Sigmoid colon (tissue), 7 donors: ENCODE measurements around the gene GRM4. TPM values are rescaled to one million over a fixed set of nuclear protein-coding genes. Genes with fewer than 3 reads are reported as not detected.

Experiments
- DNase-seq: peaks from one replicate; pipeline ENCODE4 v3.0.0-alpha.2; 2019
- H3K27ac ChIP-seq, 4 donors: fragments of 200-600 bp; sonication (generic); one replicate each; pipeline ENCODE4 v1.5.1; 2016 to 2019; ENCODE audit warnings: mild to moderate bottlenecking in 1 of 4
- H3K27me3 ChIP-seq, 3 donors: fragments of 200-600 bp; sonication (generic); one replicate each; pipeline ENCODE4 v1.5.1; 2019; ENCODE audit warnings: mild to moderate bottlenecking in 1 of 3
- H3K36me3 ChIP-seq, 4 donors: fragments of 200-600 bp; sonication (generic); one replicate each; pipeline ENCODE4 v1.5.1; 2016 to 2019
- H3K4me1 ChIP-seq, 4 donors: fragments of 200-600 bp; sonication (generic); one replicate each; pipeline ENCODE4 v1.5.1; 2017 to 2019
- H3K4me3 ChIP-seq, 4 donors: fragments of 200-600 bp; sonication (generic); one replicate each; pipeline ENCODE4 v1.5.1; 2017 to 2019; ENCODE audit warnings: mild to moderate bottlenecking in 2 of 4, moderate library complexity in 1 of 4
- H3K9me3 ChIP-seq, 4 donors: fragments of 200-600 bp in 3 of 4; sonication (generic) in 3 of 4; one replicate each; pipeline versions ENCODE4 v1.5.1 to v1.6.1; 2013 to 2019
- EP300 ChIP-seq, 4 donors: sonication (generic); formaldehyde crosslinking; IDR thresholded peaks; one replicate each; pipeline ENCODE4 v1.6.1; 2017; ENCODE audit warnings: antibody characterized with exemption in 4 of 4
- POLR2A ChIP-seq, 2 donors: fragments of 450-650 bp; IDR thresholded peaks; one replicate each; pipeline ENCODE4 v1.6.1; 2016; ENCODE audit warnings: antibody characterized with exemption in 2 of 2, mild to moderate bottlenecking in 2 of 2, moderate library complexity in 2 of 2
- POLR2AphosphoS5 ChIP-seq, 4 donors: sonication (generic); formaldehyde crosslinking; IDR thresholded peaks; one replicate each; pipeline ENCODE4 v1.6.1; 2017; ENCODE audit warnings: antibody characterized with exemption in 4 of 4
- WGBS, 2 donors: extraction: QIAGEN DNeasy Blood & Tissue Kit; methylation state at CpG; one replicate each; pipeline ENCODE4 v1.1.7; 2013; 5-methylcytosine and 5-hydroxymethylcytosine counted together
- intact Hi-C: fragments of 100-400 bp; cut with DNase I; formaldehyde crosslinking; loops from one replicate; pipeline ENCODE4 v1.15.1; 2023
- polyA plus RNA-seq, 3 donors: library from polyadenylated mRNA; stranded (reverse); fragments of 200-250 nt; gene quantifications; one replicate each; pipeline ENCODE4 v1.2.3, GENCODE V29; 2013
- total RNA-seq, 4 donors: library from RNA; depleted of rRNA; stranded (reverse); fragments of >200 nt; gene quantifications; one replicate each; pipeline ENCODE4 v1.1.0, GENCODE V29; 2016
- TF ChIP-seq, protein P1 (sequence below), 4 experiments: fragments of 450-650 bp in 3 of 4; fragments of 200-600 bp in 1 of 4; IDR thresholded peaks; one replicate each; pipeline ENCODE4 v1.5.1; 2016 to 2019; ENCODE audit warnings: antibody characterized with exemption in 4 of 4, mild to moderate bottlenecking in 3 of 4, moderate library complexity in 2 of 4
- donor health status: healthy with polysubstance abuse.
- donor health status: Bipolar disorder and iron deficiency.
- donor health status: healthy.

Gene GRM4
- total and polyA plus RNA-seq, 7 donors, result 0.07 to 0.14 TPM; not detected in 5

DNA sequence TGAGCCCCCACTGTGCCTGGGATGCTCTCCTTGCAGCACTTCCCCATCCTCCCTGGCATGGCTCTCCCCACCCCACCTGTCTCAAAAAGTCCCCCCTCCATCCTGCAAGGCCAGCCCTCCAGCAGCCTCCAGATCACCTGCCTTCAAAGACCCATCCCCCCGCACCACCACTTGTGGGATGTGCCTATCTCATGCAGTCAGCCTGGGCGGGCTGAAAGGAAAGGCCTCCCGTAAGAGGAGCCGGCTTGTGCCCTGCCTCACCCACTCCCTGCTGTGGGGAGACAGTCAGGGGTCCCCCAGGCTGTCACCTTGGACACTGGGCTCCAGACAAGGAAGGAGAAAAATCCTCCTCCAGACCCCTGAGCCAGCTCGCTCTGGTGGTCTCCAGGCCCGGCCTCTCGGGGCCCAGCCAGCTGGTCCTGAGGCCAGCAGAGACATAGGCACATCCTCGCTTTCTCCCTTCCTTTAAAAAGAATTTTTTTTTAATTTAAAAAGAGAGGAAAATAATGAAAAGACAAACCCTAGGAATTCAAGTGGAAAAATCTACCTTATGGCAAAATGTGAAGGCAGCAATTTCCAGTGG, 77.3 kb downstream of the GRM4 start:
- H3K9me3 ChIP-seq, result no peaks in the 10 kb centered on the region
- WGBS, 2 donors, result 59 to 63% methylated on average over 8 of the region's 8 CpGs
- no peak for TF ChIP-seq POLR2AphosphoS5 (IDR thresholded peaks at IDR 0.05)
- TF ChIP-seq, protein P1, sequence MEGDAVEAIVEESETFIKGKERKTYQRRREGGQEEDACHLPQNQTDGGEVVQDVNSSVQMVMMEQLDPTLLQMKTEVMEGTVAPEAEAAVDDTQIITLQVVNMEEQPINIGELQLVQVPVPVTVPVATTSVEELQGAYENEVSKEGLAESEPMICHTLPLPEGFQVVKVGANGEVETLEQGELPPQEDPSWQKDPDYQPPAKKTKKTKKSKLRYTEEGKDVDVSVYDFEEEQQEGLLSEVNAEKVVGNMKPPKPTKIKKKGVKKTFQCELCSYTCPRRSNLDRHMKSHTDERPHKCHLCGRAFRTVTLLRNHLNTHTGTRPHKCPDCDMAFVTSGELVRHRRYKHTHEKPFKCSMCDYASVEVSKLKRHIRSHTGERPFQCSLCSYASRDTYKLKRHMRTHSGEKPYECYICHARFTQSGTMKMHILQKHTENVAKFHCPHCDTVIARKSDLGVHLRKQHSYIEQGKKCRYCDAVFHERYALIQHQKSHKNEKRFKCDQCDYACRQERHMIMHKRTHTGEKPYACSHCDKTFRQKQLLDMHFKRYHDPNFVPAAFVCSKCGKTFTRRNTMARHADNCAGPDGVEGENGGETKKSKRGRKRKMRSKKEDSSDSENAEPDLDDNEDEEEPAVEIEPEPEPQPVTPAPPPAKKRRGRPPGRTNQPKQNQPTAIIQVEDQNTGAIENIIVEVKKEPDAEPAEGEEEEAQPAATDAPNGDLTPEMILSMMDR (IDR thresholded peaks at IDR 0.05), result no peak
- no peak for TF ChIP-seq POLR2A (IDR thresholded peaks at IDR 0.05)
- TF ChIP-seq EP300 (IDR thresholded peaks at IDR 0.05), result no peak
- intact Hi-C loops, result no loop called here
- no peak overlapping the region for H3K4me3 ChIP-seq
- H3K27me3 ChIP-seq, result peaks cover 6 to 46% (median 41%) of the 10 kb centered on the region in 3 donors
- no peak overlapping the region for H3K27ac ChIP-seq
- DNase-seq, result no peak
- no peaks in the 10 kb centered on the region for H3K4me1 ChIP-seq
- H3K36me3 ChIP-seq, result no peaks in the 10 kb centered on the region

DNA sequence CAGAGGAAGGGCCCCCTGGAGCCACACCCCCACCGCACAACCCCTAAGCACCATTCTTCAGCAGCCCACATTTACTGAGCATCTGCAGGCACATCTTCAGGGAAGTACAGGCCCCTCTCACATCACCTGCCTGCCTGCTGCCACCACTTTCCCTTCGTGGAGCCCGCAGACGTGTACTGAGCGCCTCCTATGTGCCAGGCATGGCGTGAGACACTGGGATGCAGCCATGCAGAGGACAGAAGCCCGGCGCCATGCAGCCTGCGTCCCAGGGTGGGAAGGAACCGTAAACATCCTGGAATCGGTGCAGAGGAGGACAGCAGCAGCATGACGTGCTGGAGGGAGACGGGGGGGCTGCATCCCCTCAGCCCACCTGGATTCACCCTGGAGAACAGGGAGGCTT, 78.1 kb downstream of the GRM4 start:
- H3K4me3 ChIP-seq, result no peak overlapping the region
- no peaks in the 10 kb centered on the region for H3K36me3 ChIP-seq
- peaks cover 6 to 51% (median 49%) of the 10 kb centered on the region in 3 donors for H3K27me3 ChIP-seq
- TF ChIP-seq POLR2A (IDR thresholded peaks at IDR 0.05), result no peak
- TF ChIP-seq EP300 (IDR thresholded peaks at IDR 0.05), result no peak
- TF ChIP-seq, protein P1 (IDR thresholded peaks at IDR 0.05), result no peak
- TF ChIP-seq POLR2AphosphoS5 (IDR thresholded peaks at IDR 0.05), result no peak
- intact Hi-C loops, result no loop called here
- peaks cover 0 to 3% (median 0%) of the 10 kb centered on the region in 4 donors for H3K4me1 ChIP-seq
- DNase-seq, result no peak
- no peaks in the 10 kb centered on the region for H3K9me3 ChIP-seq
- H3K27ac ChIP-seq, result no peak overlapping the region
- WGBS, 2 donors, result 27 to 52% methylated on average over 13 of the region's 13 CpGs

DNA sequence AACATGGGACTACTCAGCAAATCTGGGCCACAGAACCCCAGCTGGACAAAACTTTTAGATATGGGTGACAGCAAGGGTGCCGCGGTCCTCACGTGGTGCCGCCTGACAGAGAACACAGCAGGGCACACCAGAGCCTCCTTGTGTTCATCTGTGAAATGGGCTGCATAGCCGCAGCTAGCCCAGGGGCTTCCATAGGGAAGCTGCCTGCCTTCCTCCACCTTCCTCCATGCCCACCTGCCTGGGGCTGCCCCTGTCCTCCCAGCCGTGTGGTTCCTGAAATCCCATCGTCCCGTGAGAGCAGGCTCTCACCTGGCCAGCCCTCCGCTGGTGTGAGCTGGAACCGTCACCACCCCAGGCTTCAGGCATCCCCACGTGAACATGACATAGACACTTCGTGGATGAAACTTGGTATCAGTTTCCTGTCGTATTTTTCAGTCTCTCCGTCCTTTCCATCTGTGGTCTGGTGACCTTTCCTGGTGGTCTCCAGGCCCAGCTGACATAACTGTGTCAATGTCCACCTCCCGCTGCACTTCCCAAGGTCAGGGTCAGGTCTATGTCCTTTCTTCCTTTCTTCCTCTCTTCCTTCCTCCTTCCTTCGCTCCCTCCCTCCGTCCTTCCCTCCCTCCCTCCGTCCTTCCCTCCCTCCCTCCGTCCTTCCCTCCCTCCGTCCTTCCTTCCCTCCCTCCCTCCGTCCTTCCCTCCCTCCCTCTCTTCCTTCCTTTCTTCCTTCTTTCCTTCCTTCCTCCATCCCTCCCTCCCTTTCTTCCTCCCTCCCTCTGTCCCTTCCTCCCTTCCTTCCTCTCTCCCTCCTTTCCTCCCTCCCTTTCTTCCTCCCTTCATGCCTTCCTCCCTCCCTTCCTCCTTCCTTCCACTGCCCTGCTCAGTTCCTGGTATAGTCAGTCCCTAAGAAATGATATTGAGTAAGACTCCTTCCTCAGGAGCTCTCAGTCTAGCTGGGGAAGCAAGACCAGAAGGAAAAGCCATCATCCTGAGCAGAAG, 78.8 kb downstream of the GRM4 start:
- no peak for DNase-seq
- TF ChIP-seq POLR2AphosphoS5 (IDR thresholded peaks at IDR 0.05) (no peak), EP300 (IDR thresholded peaks at IDR 0.05) (no peak), POLR2A (IDR thresholded peaks at IDR 0.05) (no peak)
- TF ChIP-seq, protein P1 (IDR thresholded peaks at IDR 0.05), result no peak
- Histone ChIP-seq H3K4me3 (no peak overlapping the region), H3K4me1 (peaks cover 0 to 3% (median 0%) of the 10 kb centered on the region in 4 donors), H3K9me3 (no peaks in the 10 kb centered on the region), H3K27me3 (peaks cover 6 to 57% (median 56%) of the 10 kb centered on the region in 3 donors), H3K27ac (no peak overlapping the region), H3K36me3 (no peaks in the 10 kb centered on the region)
- 57 to 68% methylated on average over 21 of the region's 21 CpGs for WGBS, 2 donors
- intact Hi-C loops, result no loop called here

DNA sequence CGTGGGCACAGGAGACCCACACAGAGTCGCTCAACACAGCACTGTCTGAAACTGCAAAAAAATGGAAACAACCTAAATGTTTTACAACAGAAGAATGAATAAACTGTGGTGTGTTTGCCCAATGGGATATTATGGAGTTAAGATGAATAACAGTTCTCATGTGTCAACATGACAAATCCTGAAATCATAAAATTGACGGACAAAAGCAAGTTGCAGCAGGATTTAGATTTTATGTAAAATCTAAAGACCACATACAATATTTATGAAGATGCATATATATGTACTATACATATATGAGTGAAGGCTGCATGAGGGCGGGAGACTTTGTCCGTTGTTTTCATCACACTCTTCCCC, 79.7 kb downstream of the GRM4 start:
- TF ChIP-seq, protein P1 (IDR thresholded peaks at IDR 0.05), result no peak
- no peak for TF ChIP-seq POLR2A (IDR thresholded peaks at IDR 0.05)
- no peak for TF ChIP-seq POLR2AphosphoS5 (IDR thresholded peaks at IDR 0.05)
- TF ChIP-seq EP300 (IDR thresholded peaks at IDR 0.05), result no peak
- Histone ChIP-seq H3K4me3 (no peak overlapping the region), H3K36me3 (no peaks in the 10 kb centered on the region), H3K9me3 (no peaks in the 10 kb centered on the region), H3K27me3 (peaks cover 6 to 64% (median 57%) of the 10 kb centered on the region in 3 donors), H3K4me1 (peaks cover 0 to 3% (median 0%) of the 10 kb centered on the region in 4 donors), H3K27ac (no peak overlapping the region)
- WGBS, 2 donors, result 35 to 61% methylated on average over 5 of the region's 5 CpGs
- DNase-seq, result no peak
- intact Hi-C loops, result no loop called here
